GM19043 (cell line): ENCODE data around the gene FAM53A.
"Not testable (repeated sequence)": the region's sequence is repeated elsewhere in the genome, so short reads cannot be mapped to it uniquely, and the experiment has no call there.

Experiments
- ATAC-seq: cut with Tn5 transposase; IDR thresholded peaks from one replicate; pipeline ENCODE4 v1.9.1; 2021; ENCODE audit warnings: low read depth; ENCODE audit not compliant: unreplicated experiment

The FAM53A gene

DNA sequence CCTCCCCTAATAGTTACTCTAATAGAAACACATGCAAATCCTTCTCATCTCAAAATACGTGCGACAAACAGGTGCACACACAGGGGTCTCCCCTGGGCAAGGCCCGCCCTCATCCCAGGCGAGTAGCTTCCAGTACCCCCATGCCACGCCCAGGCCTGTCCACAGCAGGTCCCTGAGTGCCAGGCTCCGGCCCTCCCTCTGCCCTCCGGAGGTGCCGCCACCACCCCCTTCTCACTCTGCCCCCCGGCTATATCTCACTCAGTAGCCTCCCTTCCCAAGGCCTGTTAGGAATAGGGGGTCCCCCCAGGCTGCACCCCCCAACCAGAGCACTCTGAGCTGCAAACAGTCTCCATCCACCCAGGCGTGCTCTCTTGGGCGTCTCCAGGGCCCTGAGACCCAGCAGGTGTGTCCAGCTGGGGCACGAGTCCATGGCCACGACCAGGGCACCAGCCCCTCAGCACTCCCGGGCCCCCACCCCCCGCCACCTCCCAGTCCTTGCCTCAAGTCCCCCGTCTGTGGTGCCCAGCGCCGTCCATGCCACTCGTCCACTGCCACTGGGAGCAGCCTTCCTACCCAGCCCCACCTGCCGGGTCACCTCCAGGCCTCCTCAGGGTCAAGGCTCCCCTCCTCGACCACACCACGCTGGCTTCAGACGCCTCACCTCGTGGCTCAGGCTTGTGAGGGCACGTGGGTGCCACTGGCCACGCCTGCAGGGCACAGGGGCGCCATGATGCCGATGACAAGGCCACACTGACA is 41.7 kb downstream of the FAM53A start:
- ATAC-seq = no peak

DNA sequence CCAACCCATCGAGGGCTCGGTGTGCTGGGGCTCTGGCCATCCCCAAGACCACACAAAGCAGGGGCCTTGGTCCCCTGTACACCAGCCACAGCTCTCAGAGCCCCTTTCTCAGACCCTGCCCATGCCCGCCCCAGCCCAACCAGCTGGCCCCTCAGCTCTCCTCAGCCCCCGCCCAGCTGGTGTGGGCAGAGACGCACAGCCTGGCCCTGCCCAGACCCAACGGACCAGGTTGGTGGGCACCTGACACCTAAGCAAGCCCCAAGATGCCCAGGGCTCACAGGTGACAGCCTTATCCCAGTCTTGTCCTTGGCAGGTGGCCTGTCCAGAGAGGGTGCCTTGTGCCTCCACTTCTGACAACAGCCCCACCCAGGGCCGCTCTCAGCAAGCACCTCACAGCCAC is 42.4 kb downstream of the FAM53A start:
- ATAC-seq = no peak

GRCh38 chr4:1640716-1641503 is 43.2 kb downstream of the FAM53A start:
- not testable (repeated sequence) for ATAC-seq

DNA sequence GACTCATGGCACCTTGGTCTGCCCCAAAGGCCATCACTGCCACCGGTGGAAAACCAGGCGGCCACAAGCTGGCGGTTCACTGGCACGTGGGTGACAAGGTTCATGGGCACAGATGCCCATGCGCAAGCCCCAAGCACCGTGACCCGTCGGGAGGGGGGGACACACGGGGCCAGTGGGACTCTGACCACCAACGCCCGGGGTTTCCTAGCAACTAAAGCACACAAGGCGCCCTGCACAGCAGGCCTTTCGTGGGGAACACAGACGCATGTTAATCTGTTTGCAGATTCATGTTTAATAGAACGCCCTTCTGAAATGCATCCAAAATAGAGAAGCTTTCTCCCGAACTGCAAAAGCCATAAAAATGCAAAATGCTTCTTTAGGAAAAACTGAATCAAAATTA is 43.9 kb downstream of the FAM53A start:
- ATAC-seq = no peak

GRCh38 chr4:1639299-1639868 is 44.7 kb downstream of the FAM53A start:
- ATAC-seq = no peak

DNA sequence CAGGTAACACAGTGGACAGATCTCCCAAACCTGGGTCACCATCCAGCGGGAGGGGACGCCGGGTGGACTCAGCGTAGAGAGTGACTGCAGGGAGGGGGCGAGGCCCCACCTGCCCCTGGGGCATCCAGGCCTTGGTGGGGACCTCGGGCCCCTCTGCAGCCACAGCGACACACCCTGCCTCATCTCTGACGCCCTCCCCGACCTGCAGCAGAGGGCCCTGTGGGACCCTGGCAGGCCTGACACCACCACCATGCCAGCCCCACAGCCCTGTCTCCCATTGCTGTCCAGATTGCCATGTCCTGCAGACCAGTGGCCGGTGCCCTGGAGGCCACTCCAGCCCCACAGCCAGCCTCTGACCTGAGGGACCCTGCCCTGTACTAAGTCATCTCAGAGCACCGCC is 45.2 kb downstream of the FAM53A start:
- no peak for ATAC-seq

- ATAC-seq = no peak
Measured at GRCh38 chr4:1638272-1638598, 45.9 kb downstream of the FAM53A start.

- ATAC-seq = no peak
Measured at GRCh38 chr4:1637580-1638271, 46.4 kb downstream of the FAM53A start.

DNA sequence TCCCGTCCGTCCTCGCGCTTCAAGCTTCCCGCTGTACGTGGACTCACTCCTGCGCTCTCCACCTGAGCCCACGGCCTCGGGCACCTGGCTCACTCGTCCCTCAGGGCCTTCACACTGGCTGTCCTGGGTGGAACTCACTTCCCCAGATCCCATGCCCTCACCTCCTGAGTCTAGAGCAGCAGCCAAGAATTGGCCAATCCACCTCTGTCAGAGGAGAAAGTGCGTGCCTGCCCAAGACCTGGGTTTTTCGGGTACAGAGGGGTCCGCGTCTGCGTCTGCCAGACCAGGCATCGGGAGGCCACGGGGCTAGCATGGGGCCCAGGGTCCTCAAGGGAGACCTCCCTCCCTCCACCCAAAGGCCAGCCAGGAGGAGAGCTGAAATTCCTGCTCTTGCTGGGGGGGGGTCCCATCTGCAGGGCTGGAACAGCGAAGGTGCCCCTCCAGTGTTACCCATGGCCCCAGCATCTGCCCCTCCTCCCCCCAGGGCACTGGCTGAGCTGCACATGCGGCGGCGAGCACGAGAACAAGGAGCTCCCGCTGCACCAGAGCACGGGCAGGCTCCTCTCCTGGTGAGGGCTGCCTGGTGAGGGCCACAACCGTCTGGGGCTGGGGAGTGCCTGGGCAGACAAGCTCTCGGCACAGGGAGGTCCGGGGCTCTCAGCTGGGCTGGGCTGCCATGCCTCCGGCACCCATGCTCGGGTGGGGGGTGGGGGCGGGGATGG is 47.5 kb downstream of the FAM53A start:
- no peak for ATAC-seq

- ATAC-seq = no peak
Measured at GRCh38 chr4:1635464-1635863, 48.6 kb downstream of the FAM53A start.

DNA sequence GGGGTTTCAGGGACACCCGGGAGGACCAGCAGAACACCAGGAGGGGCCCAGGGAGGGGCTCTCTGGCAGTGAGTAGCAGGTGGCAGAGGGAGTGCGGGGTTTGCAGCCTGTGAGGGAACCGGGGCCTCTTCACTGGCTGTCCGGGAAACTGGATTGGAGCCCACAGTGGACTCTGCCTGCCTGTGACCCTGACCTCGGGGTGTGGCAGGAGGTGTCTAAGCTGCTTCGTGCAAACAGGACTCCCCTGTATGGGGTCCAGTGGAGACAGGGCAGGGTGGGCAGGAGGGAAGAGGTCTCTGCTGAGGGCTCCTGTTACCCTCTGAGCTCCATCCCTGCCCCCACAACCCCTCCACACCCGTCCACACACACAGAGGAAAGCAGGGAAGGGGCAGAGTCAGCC is 50.1 kb downstream of the FAM53A start:
- ATAC-seq = no peak

DNA sequence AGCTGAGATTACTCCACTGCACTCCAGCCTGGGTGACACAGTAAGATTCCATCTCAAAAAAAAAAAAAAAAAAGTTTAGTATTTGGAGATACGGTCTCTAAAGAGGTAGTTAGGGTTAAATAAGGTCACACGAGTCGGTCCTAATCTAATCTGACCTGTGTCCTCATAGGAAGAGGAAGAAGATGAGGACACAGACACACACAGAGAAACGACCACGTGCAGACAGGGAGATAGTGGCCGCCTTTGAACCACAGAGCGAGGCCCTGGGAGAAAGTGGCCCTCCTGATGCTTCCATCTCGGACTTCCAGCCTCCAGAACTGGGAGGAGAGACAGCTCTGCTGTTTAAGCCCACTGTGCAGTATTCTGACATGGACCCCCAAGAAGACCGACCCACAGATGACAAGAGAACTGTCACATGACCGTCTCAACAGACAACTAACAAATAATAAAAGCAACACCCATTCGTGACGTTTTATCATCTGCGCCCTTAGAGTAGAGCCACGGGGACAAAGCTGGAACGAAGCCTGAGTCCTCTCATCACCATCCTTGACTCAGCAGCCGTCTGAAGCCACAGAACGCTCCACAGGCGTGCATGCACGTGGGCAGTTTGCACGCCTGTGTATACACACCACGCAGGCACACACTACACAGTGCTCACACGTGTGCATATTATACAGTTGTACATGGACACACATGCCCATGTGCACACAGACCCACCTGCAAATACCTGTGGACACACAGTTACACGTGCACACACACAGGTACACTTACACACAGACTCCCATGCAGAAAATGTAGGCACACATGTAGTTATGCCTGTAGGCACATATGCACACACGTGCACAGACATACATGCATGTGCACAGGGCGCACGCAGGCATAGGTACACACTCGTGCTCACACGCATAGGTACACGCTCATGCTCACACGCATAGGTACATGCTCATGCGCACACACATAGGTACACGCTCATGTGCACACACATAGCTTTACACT is 51.7 kb downstream of the FAM53A start:
- ATAC-seq = no peak

DNA sequence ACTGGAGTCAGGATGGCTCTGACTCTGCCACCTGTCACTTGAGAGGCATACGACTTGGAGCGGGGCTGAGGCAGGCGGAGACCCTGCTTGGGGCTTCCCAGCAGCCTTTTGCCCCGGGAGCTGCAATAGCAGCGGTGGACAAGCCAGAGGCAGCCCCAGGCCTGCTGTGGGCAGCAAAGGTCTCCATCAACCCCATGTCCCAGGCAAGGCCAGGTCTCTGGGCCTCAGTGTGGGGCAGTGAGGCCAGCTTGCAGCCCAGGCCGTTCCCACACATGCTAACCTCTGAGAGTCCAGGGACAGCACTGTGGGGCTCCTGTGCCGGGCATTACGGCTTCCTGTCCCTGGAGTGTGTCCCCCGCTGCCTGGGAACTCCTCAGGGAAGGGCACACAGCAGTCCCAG is 53.0 kb downstream of the FAM53A start:
- no peak for ATAC-seq

GRCh38 chr4:1630266-1630665 is 53.8 kb downstream of the FAM53A start:
- no peak for ATAC-seq

DNA sequence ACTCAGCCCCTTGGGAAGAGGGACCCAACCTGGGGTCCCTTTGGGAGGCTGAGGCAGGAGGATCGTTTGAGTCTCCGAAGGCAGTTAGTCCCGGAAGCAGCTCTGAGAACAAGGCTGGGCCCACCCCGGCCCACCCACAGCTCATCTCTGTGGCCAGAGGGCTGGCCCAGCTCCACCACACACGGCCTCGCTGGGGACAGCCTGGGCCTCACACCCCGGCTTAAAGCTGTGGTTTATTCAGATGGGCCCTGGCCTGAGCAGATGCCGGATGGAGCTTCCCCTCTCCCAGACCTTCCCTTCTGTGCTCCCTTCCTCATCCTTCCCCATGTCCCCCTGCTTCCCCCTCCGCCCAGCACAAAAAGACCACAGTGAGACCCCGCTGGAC is 54.4 kb downstream of the FAM53A start:
- no peak for ATAC-seq

- ATAC-seq = no peak
Measured at GRCh38 chr4:1628892-1629698, 55.0 kb downstream of the FAM53A start.

GRCh38 chr4:1627417-1628313 is 56.4 kb downstream of the FAM53A start:
- ATAC-seq = no peak

DNA sequence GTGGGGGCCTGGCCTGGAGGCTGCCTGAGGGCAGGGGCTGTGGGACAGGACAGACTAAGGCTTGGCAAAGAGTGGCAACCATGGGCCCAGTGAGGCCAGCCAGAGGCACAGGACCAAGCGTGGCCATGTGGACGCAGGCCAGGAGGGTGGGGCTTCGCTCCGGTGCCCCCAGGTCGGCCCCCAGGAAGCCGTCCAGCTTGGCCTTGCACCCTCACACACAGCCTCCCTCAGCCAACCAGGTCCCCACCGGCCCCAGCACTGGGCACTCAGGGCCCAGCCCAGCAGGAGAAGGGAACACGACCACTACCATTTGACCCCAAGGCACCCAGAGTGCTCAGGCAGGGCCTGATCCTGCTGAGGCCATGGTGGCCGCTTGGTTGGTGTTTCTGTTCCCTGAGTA is 57.2 kb downstream of the FAM53A start:
- ATAC-seq = no peak
